ENCODE data around the gene FARS2.

DNA sequence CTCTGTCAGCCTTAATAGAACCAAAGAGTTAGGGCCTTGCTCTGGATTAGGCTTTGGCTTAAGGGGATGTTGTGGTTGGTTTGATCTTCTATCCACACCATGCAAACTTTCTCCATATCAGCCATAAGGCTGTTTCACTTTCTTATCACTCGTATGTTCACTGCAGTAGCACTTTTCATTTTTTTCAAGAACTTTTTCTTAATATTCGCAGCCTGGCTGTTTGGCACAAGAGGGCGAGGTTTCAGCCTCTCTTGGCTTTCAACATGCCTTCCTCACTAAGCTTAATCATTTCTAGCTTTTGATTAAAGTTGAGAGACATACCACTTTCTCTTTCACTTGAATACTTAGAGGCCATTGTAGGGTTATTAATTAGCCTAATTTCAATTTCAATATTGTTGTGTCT lies 552.3 kb downstream of the FARS2 start:
- TF ChIP-seq, protein P1, sequence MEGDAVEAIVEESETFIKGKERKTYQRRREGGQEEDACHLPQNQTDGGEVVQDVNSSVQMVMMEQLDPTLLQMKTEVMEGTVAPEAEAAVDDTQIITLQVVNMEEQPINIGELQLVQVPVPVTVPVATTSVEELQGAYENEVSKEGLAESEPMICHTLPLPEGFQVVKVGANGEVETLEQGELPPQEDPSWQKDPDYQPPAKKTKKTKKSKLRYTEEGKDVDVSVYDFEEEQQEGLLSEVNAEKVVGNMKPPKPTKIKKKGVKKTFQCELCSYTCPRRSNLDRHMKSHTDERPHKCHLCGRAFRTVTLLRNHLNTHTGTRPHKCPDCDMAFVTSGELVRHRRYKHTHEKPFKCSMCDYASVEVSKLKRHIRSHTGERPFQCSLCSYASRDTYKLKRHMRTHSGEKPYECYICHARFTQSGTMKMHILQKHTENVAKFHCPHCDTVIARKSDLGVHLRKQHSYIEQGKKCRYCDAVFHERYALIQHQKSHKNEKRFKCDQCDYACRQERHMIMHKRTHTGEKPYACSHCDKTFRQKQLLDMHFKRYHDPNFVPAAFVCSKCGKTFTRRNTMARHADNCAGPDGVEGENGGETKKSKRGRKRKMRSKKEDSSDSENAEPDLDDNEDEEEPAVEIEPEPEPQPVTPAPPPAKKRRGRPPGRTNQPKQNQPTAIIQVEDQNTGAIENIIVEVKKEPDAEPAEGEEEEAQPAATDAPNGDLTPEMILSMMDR (IDR thresholded peaks at IDR 0.05), result no peak
- TF ChIP-seq POLR2AphosphoS5 (IDR thresholded peaks at IDR 0.05) (no peak), POLR2A (IDR thresholded peaks at IDR 0.05; ENCODE audit: low read depth) (no peak), EP300 (IDR thresholded peaks at IDR 0.05) (no peak)
